Globus pallidus (tissue), 1 donor: ENCODE measurements around the gene KRTAP2-2.
"Not testable (repeated sequence)": the region's sequence is repeated elsewhere in the genome, so short reads cannot be mapped to it uniquely, and the experiment has no call there.

Experiments used
- DNase-seq: peaks from one replicate; pipeline ENCODE4 v3.0.0-alpha.2; 2015; ENCODE audit warnings: low spot score

The KRTAP2-2 gene

GRCh38 chr17:41055130-41055529 is at the start of gene KRTAP2-2:
Gene KRTAP2-2 (minus strand): TSS chr17:41055230. CDS start chr17:41055211, 19 bp downstream.
- DNase-seq: not testable (repeated sequence)

GRCh38 chr17:41104386-41105038 is 49.5 kb upstream of the KRTAP2-2 start:
- not testable (repeated sequence) for DNase-seq

- no peak for DNase-seq
Measured at GRCh38 chr17:41103896-41104295, 48.9 kb upstream of the KRTAP2-2 start.

- DNase-seq: no peak
Measured at GRCh38 chr17:41101586-41102259, 46.7 kb upstream of the KRTAP2-2 start, which contains the start of gene KRTAP4-16. Gene KRTAP4-16 (minus strand): TSS chr17:41102209. CDS start chr17:41102209, 0 bp downstream.

GRCh38 chr17:41099682-41100480 is 44.9 kb upstream of the KRTAP2-2 start:
- DNase-seq: not testable (repeated sequence)

- DNase-seq: no peak
Measured at GRCh38 chr17:41098481-41098880, 43.5 kb upstream of the KRTAP2-2 start.

GRCh38 chr17:41098042-41098441 is 43.0 kb upstream of the KRTAP2-2 start, which contains the start of gene KRTAP4-8:
Gene KRTAP4-8 (minus strand): TSS chr17:41098142. CDS start chr17:41098084, 58 bp downstream.
- no peak for DNase-seq

GRCh38 chr17:41096055-41096454 is 41.0 kb upstream of the KRTAP2-2 start:
- no peak for DNase-seq

GRCh38 chr17:41088760-41089352 is 33.8 kb upstream of the KRTAP2-2 start:
- not testable (repeated sequence) for DNase-seq

- DNase-seq: not testable (repeated sequence)
Measured at GRCh38 chr17:41084100-41084856, 29.2 kb upstream of the KRTAP2-2 start, which contains the start of gene KRTAP4-7. Gene KRTAP4-7 (plus strand): TSS chr17:41084150. CDS start chr17:41084207, 57 bp downstream.

GRCh38 chr17:41083427-41083826 is 28.4 kb upstream of the KRTAP2-2 start:
- DNase-seq: not testable (repeated sequence)

- DNase-seq: no peak
Measured at GRCh38 chr17:41082626-41083025, 27.6 kb upstream of the KRTAP2-2 start.

- no peak for DNase-seq
Measured at GRCh38 chr17:41076788-41077187, 21.8 kb upstream of the KRTAP2-2 start.

- DNase-seq: no peak
Measured at GRCh38 chr17:41073676-41074075, 18.6 kb upstream of the KRTAP2-2 start.

GRCh38 chr17:41071606-41072360 is 16.8 kb upstream of the KRTAP2-2 start:
- no peak for DNase-seq

- DNase-seq: no peak
Measured at GRCh38 chr17:41069031-41069430, 14.0 kb upstream of the KRTAP2-2 start.

- no peak for DNase-seq
Measured at GRCh38 chr17:41067281-41067680, 12.3 kb upstream of the KRTAP2-2 start.

GRCh38 chr17:41065829-41066624 is 11.0 kb upstream of the KRTAP2-2 start, which contains the start of gene KRTAP2-4:
Gene KRTAP2-4 (minus strand): TSS chr17:41065879. CDS start chr17:41065845, 34 bp downstream.
- DNase-seq: no peak

GRCh38 chr17:41065016-41065689 is 10.1 kb upstream of the KRTAP2-2 start:
- not testable (repeated sequence) for DNase-seq
